Keratinocyte (primary cell): ENCODE data around the gene TESK1.

Experiments
- CTCF ChIP-seq, 3 experiments: IDR thresholded peaks in 1 of 3; conservative IDR thresholded peaks in 1 of 3; optimal IDR thresholded peaks in 1 of 3; 2 replicates in 2 of 3; 3 replicates in 1 of 3; pipeline versions ENCODE3 to v1.5.1; 2011; ENCODE audit warnings: low read length in 3 of 3, mild to moderate bottlenecking in 3 of 3, moderate library complexity in 2 of 3, control low read depth in 1 of 3, inconsistent platforms in 1 of 3; ENCODE audit not compliant: insufficient read depth in 2 of 3; ENCODE audit errors: extremely low read depth in 1 of 3
- EZH2 ChIP-seq: IDR thresholded peaks from one replicate; pipeline ENCODE4 v1.6.1; 2012; ENCODE audit warnings: inconsistent platforms, mild to moderate bottlenecking, low read length, moderate library complexity

GRCh38 chr9:35575478-35575877 lies 29.6 kb upstream of the TESK1 start:
- TF ChIP-seq CTCF (optimal IDR thresholded peaks at IDR 0.05 in 1 of 3, IDR thresholded peaks at IDR 0.05 in 1 of 3, conservative IDR thresholded peaks at IDR 0.05 in 1 of 3; ENCODE audit: extremely low read depth in 1 of 3, insufficient read depth in 2 of 3, low read length in 3 of 3) (no peak), EZH2 (no peak)
